ENCODE results near the gene PKNOX2.
A peak's percentile ranks its signal among the peaks of the same experiment; 100 is the strongest.

Gene PKNOX2

GRCh38 chr11:125389339-125390166, 225.0 kb downstream of the PKNOX2 start:
- DNase-seq = no peak

- DNase-seq = peak; percentile 66
Measured at GRCh38 chr11:125390946-125391345, 226.4 kb downstream of the PKNOX2 start.

- no peak for DNase-seq
Measured at GRCh38 chr11:125393331-125393730, 228.8 kb downstream of the PKNOX2 start.

- no peak for DNase-seq
Measured at GRCh38 chr11:125394296-125394695, 229.7 kb downstream of the PKNOX2 start.

GRCh38 chr11:125397421-125397820, 232.9 kb downstream of the PKNOX2 start:
- no peak for DNase-seq

GRCh38 chr11:125398475-125398874, 233.9 kb downstream of the PKNOX2 start:
- no peak for DNase-seq

GRCh38 chr11:125398994-125399640, 234.6 kb downstream of the PKNOX2 start:
- no peak for DNase-seq

- no peak for DNase-seq
Measured at GRCh38 chr11:125399945-125400344, 235.4 kb downstream of the PKNOX2 start.

GRCh38 chr11:125401235-125401634, 236.7 kb downstream of the PKNOX2 start:
- no peak for DNase-seq

GRCh38 chr11:125401746-125402145, 237.2 kb downstream of the PKNOX2 start:
- peak; percentile 23 for DNase-seq

GRCh38 chr11:125402435-125402834, 237.9 kb downstream of the PKNOX2 start:
- DNase-seq = peak; percentile 27

GRCh38 chr11:125404157-125404810, 239.7 kb downstream of the PKNOX2 start:
- DNase-seq = no peak

- DNase-seq = peak; percentile 56
Measured at GRCh38 chr11:125404811-125405790, 240.6 kb downstream of the PKNOX2 start.

GRCh38 chr11:125407046-125407445, 242.5 kb downstream of the PKNOX2 start:
- DNase-seq = no peak

GRCh38 chr11:125408311-125408711, 243.8 kb downstream of the PKNOX2 start:
- DNase-seq = no peak

GRCh38 chr11:125410091-125410490, 245.5 kb downstream of the PKNOX2 start:
- peak; percentile 79 for DNase-seq

- DNase-seq = no peak
Measured at GRCh38 chr11:125412177-125412496, 247.6 kb downstream of the PKNOX2 start.

GRCh38 chr11:125412509-125412908, 248.0 kb downstream of the PKNOX2 start:
- no peak for DNase-seq

GRCh38 chr11:125413226-125413625, 248.7 kb downstream of the PKNOX2 start:
- DNase-seq = no peak

- no peak for DNase-seq
Measured at GRCh38 chr11:125414121-125414520, 249.6 kb downstream of the PKNOX2 start.

GRCh38 chr11:125416981-125417935, 252.7 kb downstream of the PKNOX2 start:
- no peak for DNase-seq
